Measurements from ENCODE around the gene SH3PXD2A. TPM values are rescaled to one million over a fixed set of nuclear protein-coding genes. Genes with fewer than 3 reads are reported as not detected.

SH3PXD2A gene
- total RNA-seq, 4 donors from 2014 or later: 12.1 to 68.5 (median 21.7) TPM

DNA sequence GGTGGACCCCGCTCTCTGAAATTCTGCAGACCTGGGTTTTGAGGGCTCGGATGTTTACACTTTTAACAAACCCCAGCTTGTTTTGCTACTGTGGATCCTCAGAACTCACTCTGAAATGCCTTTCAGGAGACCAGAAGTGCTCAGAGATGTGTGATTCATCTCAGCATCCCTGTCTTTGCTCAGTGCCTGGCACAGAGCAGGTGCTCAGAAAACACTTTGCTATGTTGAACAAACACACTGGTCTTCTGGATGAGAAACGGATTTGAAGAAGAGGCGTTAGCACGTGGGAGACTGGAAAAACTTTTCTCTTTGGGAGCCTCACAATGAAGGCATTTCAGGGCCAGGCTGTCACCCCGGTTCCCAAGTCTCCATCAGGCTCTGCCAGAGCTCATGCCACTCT, 53.3 kb downstream of the SH3PXD2A start:
- H3K4me1 ChIP-seq: peaks cover 0 to 33% (median 9%) of the 10 kb centered on the region in 4 donors
- H3K27me3 ChIP-seq: no peaks in the 10 kb centered on the region
- H3K4me3 ChIP-seq: no peak overlapping the region
- TF ChIP-seq, protein P1, sequence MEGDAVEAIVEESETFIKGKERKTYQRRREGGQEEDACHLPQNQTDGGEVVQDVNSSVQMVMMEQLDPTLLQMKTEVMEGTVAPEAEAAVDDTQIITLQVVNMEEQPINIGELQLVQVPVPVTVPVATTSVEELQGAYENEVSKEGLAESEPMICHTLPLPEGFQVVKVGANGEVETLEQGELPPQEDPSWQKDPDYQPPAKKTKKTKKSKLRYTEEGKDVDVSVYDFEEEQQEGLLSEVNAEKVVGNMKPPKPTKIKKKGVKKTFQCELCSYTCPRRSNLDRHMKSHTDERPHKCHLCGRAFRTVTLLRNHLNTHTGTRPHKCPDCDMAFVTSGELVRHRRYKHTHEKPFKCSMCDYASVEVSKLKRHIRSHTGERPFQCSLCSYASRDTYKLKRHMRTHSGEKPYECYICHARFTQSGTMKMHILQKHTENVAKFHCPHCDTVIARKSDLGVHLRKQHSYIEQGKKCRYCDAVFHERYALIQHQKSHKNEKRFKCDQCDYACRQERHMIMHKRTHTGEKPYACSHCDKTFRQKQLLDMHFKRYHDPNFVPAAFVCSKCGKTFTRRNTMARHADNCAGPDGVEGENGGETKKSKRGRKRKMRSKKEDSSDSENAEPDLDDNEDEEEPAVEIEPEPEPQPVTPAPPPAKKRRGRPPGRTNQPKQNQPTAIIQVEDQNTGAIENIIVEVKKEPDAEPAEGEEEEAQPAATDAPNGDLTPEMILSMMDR (IDR thresholded peaks at IDR 0.05): no peak
- no peak for TF ChIP-seq POLR2A (IDR thresholded peaks at IDR 0.05)
- no peaks in the 10 kb centered on the region for H3K9me3 ChIP-seq
- H3K36me3 ChIP-seq: no peaks in the 10 kb centered on the region
- DNase-seq: no peak
- H3K27ac ChIP-seq: peak overlapping the region in 2 of 4 donors; percentile 36 to 73

DNA sequence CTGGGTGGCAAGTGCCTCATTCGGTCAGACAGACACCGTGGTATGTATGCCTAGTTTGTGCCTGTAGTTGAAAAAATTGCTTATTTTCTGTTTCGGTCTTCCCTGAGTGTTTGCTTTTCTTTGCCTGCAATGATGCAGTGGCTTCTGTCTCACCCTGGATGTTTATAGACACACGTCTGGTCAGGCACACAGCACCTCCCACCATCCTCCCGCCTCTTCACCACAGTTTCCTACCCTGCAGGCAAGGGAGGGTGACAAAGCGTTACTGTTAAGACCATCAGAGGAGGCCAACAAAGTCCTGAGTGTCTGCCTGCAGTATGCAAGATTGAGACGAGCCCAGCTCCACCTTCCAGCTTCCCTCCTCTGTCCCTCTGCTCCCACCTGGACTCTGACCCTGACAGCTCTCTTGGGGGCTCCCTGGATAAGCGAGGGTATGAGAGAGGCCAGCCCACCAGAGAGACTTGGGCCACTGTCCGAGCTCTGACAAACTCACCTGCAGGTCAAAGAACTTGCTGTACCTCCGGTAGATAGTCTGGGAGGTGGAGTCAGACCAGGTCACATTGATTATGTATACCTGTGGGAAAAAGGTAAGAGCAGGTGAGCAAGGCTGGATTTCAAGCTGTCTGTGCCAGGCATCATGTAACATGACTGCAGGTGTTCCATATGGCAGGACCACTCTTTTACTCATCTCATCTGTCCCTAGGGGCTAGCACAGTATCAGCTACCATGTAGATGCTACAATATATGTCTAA, 54.4 kb downstream of the SH3PXD2A start:
- H3K27ac ChIP-seq: peak overlapping the region in 2 of 4 donors; percentile 11 to 51
- TF ChIP-seq, protein P1 (IDR thresholded peaks at IDR 0.05): no peak
- TF ChIP-seq POLR2A (IDR thresholded peaks at IDR 0.05): no peak
- DNase-seq: peak in 2 of 3 donors; percentile 30 to 59

DNA sequence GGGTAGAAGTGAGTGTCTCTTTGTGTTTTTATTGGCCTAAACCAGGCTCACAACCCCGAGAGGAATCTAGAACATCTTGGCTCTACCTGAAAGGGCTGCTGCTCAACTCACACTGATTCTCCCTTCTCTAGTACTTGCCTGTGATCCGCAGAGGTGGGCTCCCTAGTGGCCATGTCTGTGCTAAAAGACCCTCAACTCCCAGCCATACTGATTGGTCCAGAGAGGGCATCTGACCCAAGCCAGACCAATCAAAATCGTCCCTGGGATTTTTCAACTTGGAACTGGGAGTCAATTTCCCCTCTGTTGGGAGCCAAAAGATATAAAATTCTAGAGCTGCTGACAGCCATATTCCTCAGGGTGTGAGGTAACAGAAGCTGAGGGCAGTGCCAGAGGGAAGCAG, 55.3 kb downstream of the SH3PXD2A start:
- peak overlapping the region in 1 of 4 donors; percentile 51 for H3K27ac ChIP-seq

More for the DNA sequence above, 54.4 kb downstream of the SH3PXD2A start:
- Histone ChIP-seq H3K4me3 (no peak overlapping the region), H3K4me1 (peaks cover 0 to 23% (median 9%) of the 10 kb centered on the region in 4 donors), H3K27me3 (no peaks in the 10 kb centered on the region), H3K36me3 (no peaks in the 10 kb centered on the region), H3K9me3 (no peaks in the 10 kb centered on the region)

DNA sequence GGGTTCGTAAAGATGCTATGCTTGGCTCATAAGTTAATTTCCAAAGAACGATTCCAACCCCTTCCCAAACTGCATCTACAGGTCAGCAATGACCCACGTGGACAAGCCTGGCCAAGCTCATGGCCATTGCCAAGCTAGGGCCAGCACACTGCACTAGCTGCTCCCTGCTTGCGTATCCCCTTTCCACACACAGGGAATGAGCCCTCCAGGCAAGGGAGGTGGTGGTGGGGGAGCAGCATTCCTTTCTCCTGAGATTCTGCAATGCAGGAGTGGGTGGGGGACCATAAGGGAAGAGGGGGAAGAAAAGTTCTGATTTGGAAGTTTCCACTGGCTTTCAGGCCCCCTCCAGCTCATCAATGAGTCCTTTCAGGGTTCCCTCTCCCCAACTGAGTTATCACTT, 56.0 kb downstream of the SH3PXD2A start:
- no peak for DNase-seq
- no peaks in the 10 kb centered on the region for H3K27me3 ChIP-seq
- no peak for TF ChIP-seq POLR2A (IDR thresholded peaks at IDR 0.05)
- TF ChIP-seq, protein P1 (IDR thresholded peaks at IDR 0.05): no peak
- H3K4me3 ChIP-seq: no peak overlapping the region
- H3K4me1 ChIP-seq: peaks cover 0 to 22% (median 8%) of the 10 kb centered on the region in 4 donors
- H3K27ac ChIP-seq: no peak overlapping the region
- H3K9me3 ChIP-seq: no peaks in the 10 kb centered on the region
- no peaks in the 10 kb centered on the region for H3K36me3 ChIP-seq

More for the DNA sequence above, 55.3 kb downstream of the SH3PXD2A start:
- H3K27me3 ChIP-seq: no peaks in the 10 kb centered on the region
- DNase-seq: no peak
- H3K9me3 ChIP-seq: no peaks in the 10 kb centered on the region
- H3K4me1 ChIP-seq: peaks cover 0 to 22% (median 9%) of the 10 kb centered on the region in 4 donors
- no peak for TF ChIP-seq POLR2A (IDR thresholded peaks at IDR 0.05)
- TF ChIP-seq, protein P1 (IDR thresholded peaks at IDR 0.05): no peak
- H3K36me3 ChIP-seq: no peaks in the 10 kb centered on the region
- no peak overlapping the region for H3K4me3 ChIP-seq

DNA sequence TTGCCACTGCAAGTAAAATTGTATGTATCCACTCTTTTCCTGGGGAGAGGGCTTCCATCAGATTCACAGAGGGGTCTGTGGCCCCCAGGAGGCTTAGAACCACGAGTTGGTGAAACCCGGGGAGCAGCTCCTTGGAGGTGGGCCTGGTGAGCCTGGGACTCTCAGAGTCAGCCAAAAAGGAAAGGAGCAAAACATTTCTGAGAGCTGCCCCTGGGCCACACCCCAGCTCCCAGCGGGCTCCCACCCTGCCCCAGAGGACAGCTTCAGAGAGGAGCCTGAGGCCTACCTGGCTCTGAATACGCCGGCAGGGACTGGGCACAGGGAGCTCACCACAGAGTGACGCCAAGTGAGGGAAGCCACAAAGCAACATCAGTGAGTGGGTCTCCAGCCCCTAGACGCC, 56.9 kb downstream of the SH3PXD2A start:
- H3K27me3 ChIP-seq: no peaks in the 10 kb centered on the region
- no peaks in the 10 kb centered on the region for H3K36me3 ChIP-seq
- H3K4me3 ChIP-seq: no peak overlapping the region
- no peaks in the 10 kb centered on the region for H3K9me3 ChIP-seq
- no peak overlapping the region for H3K27ac ChIP-seq
- peaks cover 0 to 17% (median 8%) of the 10 kb centered on the region in 4 donors for H3K4me1 ChIP-seq
- TF ChIP-seq POLR2A (IDR thresholded peaks at IDR 0.05): no peak
- TF ChIP-seq, protein P1 (IDR thresholded peaks at IDR 0.05): no peak
- no peak for DNase-seq

Data from Peyer's patch (tissue), 4 donors.